H1 (cell line): Measurements from ENCODE around the gene SRR. TPM values are rescaled to one million over a fixed set of nuclear protein-coding genes. Genes with fewer than 3 reads are reported as not detected.

Experiments
- CTCF ChIA-PET: fragments of 300-600 bp; sonication (Branson Sonifier 250); formaldehyde crosslinking; loops from one replicate; lab custom pipeline; 2021; ENCODE audit not compliant: partially characterized antibody; lab: Charles Lee
- POLR2A ChIA-PET: fragments of 300-600 bp; sonication (Branson Sonifier 250); formaldehyde crosslinking; loops from one replicate; lab custom pipeline; 2021; ENCODE audit warnings: inconsistent platforms; ENCODE audit not compliant: partially characterized antibody; lab: Charles Lee
- DNase-seq, 2 experiments: peaks; one replicate each; pipeline versions ENCODE4 v3.0.0 to v3.0.0-alpha.2; 2010 to 2022; ENCODE audit warnings: low spot score in 2 of 2, low read depth in 1 of 2, mixed read lengths in 1 of 2
- FAIRE-seq: peaks from 2 replicates; lab custom pipeline; 2011; peaks lifted over from hg19 to GRCh38; lab: Jason Lieb, UNC
- H2AFZ ChIP-seq: 2 replicates; pipeline ENCODE4 v1.8.1; 2012; ENCODE audit warnings: low read length, inconsistent platforms
- H2AK5ac ChIP-seq: 2 replicates; pipeline ENCODE4 v1.6.1; 2013; ENCODE audit warnings: low read depth, low read length
- H2BK120ac ChIP-seq: replicated peaks from 2 replicates; pipeline ENCODE3; 2013; ENCODE audit warnings: low read depth, low read length, inconsistent platforms
- H2BK12ac ChIP-seq: 2 replicates; pipeline ENCODE4 v1.6.1; 2013; ENCODE audit warnings: low read depth, low read length
- H2BK15ac ChIP-seq: 2 replicates; pipeline ENCODE4 v1.6.1; 2013; ENCODE audit warnings: low read length
- H2BK20ac ChIP-seq: 2 replicates; pipeline ENCODE4 v1.6.1; 2013; ENCODE audit warnings: low read length
- H2BK5ac ChIP-seq: 2 replicates; pipeline ENCODE4 v1.6.1; 2013; ENCODE audit warnings: low read depth, low read length
- H3K14ac ChIP-seq: 2 replicates; pipeline ENCODE4 v1.6.1; 2013; ENCODE audit warnings: inconsistent platforms; ENCODE audit not compliant: insufficient read length
- H3K18ac ChIP-seq: 2 replicates; pipeline ENCODE4 v1.6.1; 2013; ENCODE audit warnings: low read length; ENCODE audit errors: extremely low read depth
- H3K23ac ChIP-seq: 2 replicates; pipeline ENCODE4 v1.6.1; 2013; ENCODE audit warnings: inconsistent platforms; ENCODE audit not compliant: insufficient read length
- H3K23me2 ChIP-seq: 2 replicates; pipeline ENCODE4 v1.6.1; 2013; ENCODE audit warnings: low read depth, low read length
- H3K27ac ChIP-seq: 2 replicates; pipeline ENCODE4 v1.6.1; 2011; ENCODE audit warnings: low read depth, low read length, inconsistent platforms
- H3K27me3 ChIP-seq, 4 experiments: replicated peaks in 1 of 4; 1 replicate in 1 of 4; 2 replicates in 3 of 4; pipeline versions ENCODE4 v1.6.1 to v1.8.1; 2011 to 2013; ENCODE audit warnings: low read length in 3 of 4, mild to moderate bottlenecking in 3 of 4, inconsistent platforms in 2 of 4, mixed read lengths in 2 of 4, moderate library complexity in 1 of 4; ENCODE audit not compliant: control insufficient read depth in 3 of 4, insufficient read depth in 3 of 4; ENCODE audit errors: extremely low read depth in 1 of 4
- H3K36me3 ChIP-seq, 4 experiments: 2 replicates each; pipeline versions ENCODE4 v1.6.1 to v1.8.1; 2011 to 2013; ENCODE audit warnings: mild to moderate bottlenecking in 4 of 4, low read length in 3 of 4, moderate library complexity in 2 of 4, control low read depth in 1 of 4, inconsistent platforms in 1 of 4; ENCODE audit not compliant: insufficient read depth in 4 of 4, control insufficient read depth in 2 of 4
- H3K4ac ChIP-seq: replicated peaks from 2 replicates; pipeline ENCODE3; 2013; ENCODE audit warnings: low read length, low read depth, mixed read lengths, inconsistent platforms; ENCODE audit not compliant: insufficient read length
- H3K4me1 ChIP-seq, 4 experiments: replicated peaks in 1 of 4; 1 replicate in 1 of 4; 2 replicates in 3 of 4; pipeline versions ENCODE4 v1.6.1 to v1.8.1; 2011 to 2013; ENCODE audit warnings: low read length in 3 of 4, inconsistent platforms in 2 of 4, mixed read lengths in 1 of 4; ENCODE audit not compliant: insufficient read depth in 4 of 4, control insufficient read depth in 3 of 4
- H3K4me2 ChIP-seq, 2 experiments: 2 replicates each; pipeline versions ENCODE4 v1.6.1 to v1.8.1; 2011 to 2013; ENCODE audit warnings: low read depth in 2 of 2, low read length in 2 of 2, control low read depth in 1 of 2, inconsistent platforms in 1 of 2, mild to moderate bottlenecking in 1 of 2; ENCODE audit not compliant: insufficient read depth in 1 of 2
- H3K4me3 ChIP-seq, 4 experiments: fragments of 200-600, 300-600 bp in 1 of 4; sonication (generic), shearing (Covaris generic), sonication (Bioruptor Twin) in 1 of 4; 2 replicates each; pipeline versions ENCODE4 v1.5.1 to v1.8.1; 2011 to 2016; ENCODE audit warnings: low read length in 4 of 4, low read depth in 3 of 4, control low read depth in 2 of 4, inconsistent platforms in 2 of 4, mild to moderate bottlenecking in 2 of 4, mixed read lengths in 1 of 4, moderate library complexity in 1 of 4; ENCODE audit not compliant: insufficient read depth in 2 of 4; ENCODE audit errors: extremely low read depth in 1 of 4
- H3K56ac ChIP-seq: replicated peaks from 2 replicates; pipeline ENCODE3; 2013; ENCODE audit warnings: low read depth, mild to moderate bottlenecking, mixed read lengths, low read length, inconsistent platforms; ENCODE audit not compliant: insufficient read length
- H3K79me1 ChIP-seq: 2 replicates; pipeline ENCODE4 v1.6.1; 2013; ENCODE audit warnings: low read depth, low read length, control low read depth
- H3K79me2 ChIP-seq, 2 experiments: 2 replicates each; pipeline versions ENCODE4 v1.6.1 to v1.8.1; 2012 to 2013; ENCODE audit warnings: low read length in 2 of 2, mild to moderate bottlenecking in 2 of 2, inconsistent platforms in 1 of 2; ENCODE audit not compliant: insufficient read depth in 2 of 2, control insufficient read depth in 1 of 2
- H3K9ac ChIP-seq, 4 experiments: replicated peaks in 1 of 4; 1 replicate in 1 of 4; 2 replicates in 3 of 4; pipeline versions ENCODE4 v1.6.1 to v1.8.1; 2011 to 2013; ENCODE audit warnings: low read depth in 3 of 4, low read length in 3 of 4, control low read depth in 2 of 4, mild to moderate bottlenecking in 2 of 4, moderate library complexity in 2 of 4, inconsistent platforms in 1 of 4; ENCODE audit errors: extremely low read depth in 1 of 4
- H3K9me3 ChIP-seq, 2 experiments: 2 replicates each; pipeline versions ENCODE4 v1.6.1 to v1.8.1; 2012 to 2013; ENCODE audit warnings: mild to moderate bottlenecking in 2 of 2, moderate library complexity in 2 of 2, control low read depth in 1 of 2, inconsistent platforms in 1 of 2, low read depth in 1 of 2, low read length in 1 of 2, mixed read lengths in 1 of 2; ENCODE audit not compliant: insufficient read depth in 2 of 2
- H4K20me1 ChIP-seq, 2 experiments: replicated peaks in 1 of 2; 2 replicates each; pipeline versions ENCODE3 to v1.8.1; 2011 to 2013; ENCODE audit warnings: inconsistent platforms in 2 of 2, low read length in 2 of 2, mild to moderate bottlenecking in 1 of 2; ENCODE audit not compliant: insufficient read depth in 2 of 2, control insufficient read depth in 1 of 2
- H4K5ac ChIP-seq: 2 replicates; pipeline ENCODE4 v1.6.1; 2013; ENCODE audit warnings: low read length, low read depth, mixed read lengths, inconsistent platforms; ENCODE audit not compliant: insufficient read length
- H4K8ac ChIP-seq: 2 replicates; pipeline ENCODE4 v1.8.0; 2013; ENCODE audit warnings: mild to moderate bottlenecking, moderate library complexity, low read length, inconsistent platforms; ENCODE audit not compliant: insufficient read depth; ENCODE audit errors: extremely low read depth
- H4K91ac ChIP-seq: replicated peaks from 2 replicates; pipeline ENCODE3; 2013; ENCODE audit warnings: low read length, mixed read lengths, inconsistent platforms; ENCODE audit not compliant: insufficient read length
- BRCA1 ChIP-seq: IDR thresholded peaks from 2 replicates; pipeline ENCODE4 v1.6.1; 2012; ENCODE audit warnings: low read depth, low read length, improper control_type of control experiment
- JUN ChIP-seq: IDR thresholded peaks from 2 replicates; pipeline ENCODE4 v1.6.1; 2011; ENCODE audit warnings: low read depth, mild to moderate bottlenecking, improper control_type of control experiment, low read length
- NANOG ChIP-seq: IDR thresholded peaks from 2 replicates; pipeline ENCODE4 v1.6.1; 2011; ENCODE audit warnings: low read length, low read depth, mild to moderate bottlenecking, inconsistent platforms; ENCODE audit not compliant: insufficient read depth, poor library complexity, severe bottlenecking
- NRF1 ChIP-seq: IDR thresholded peaks from 2 replicates; pipeline ENCODE4 v1.6.1; 2011; ENCODE audit warnings: mild to moderate bottlenecking, low read depth, low read length, improper control_type of control experiment
- PHF8 ChIP-seq: fragments of 200-600 bp; sonication (generic); conservative IDR thresholded peaks from 2 replicates; pipeline ENCODE4 v1.7.1; 2012; ENCODE audit warnings: low read depth, mild to moderate bottlenecking, inconsistent platforms, low read length, moderate library complexity
- POLR2A ChIP-seq, 2 experiments: IDR thresholded peaks; 1 replicate in 1 of 2; 2 replicates in 1 of 2; pipeline ENCODE4 v1.6.1; 2011; ENCODE audit warnings: low read depth in 2 of 2, low read length in 2 of 2, mild to moderate bottlenecking in 2 of 2; ENCODE audit errors: control extremely low read depth in 1 of 2
- TAF7 ChIP-seq: optimal IDR thresholded peaks from 2 replicates; pipeline ENCODE3; 2011; ENCODE audit warnings: low read depth, mild to moderate bottlenecking, inconsistent platforms, low read length, moderate library complexity, borderline replicate concordance
- USF2 ChIP-seq: IDR thresholded peaks from 2 replicates; pipeline ENCODE4 v1.6.1; 2011; ENCODE audit warnings: low read length, improper control_type of control experiment
- WGBS, 2 experiments: shearing (Covaris generic) in 1 of 2; methylation state at CpG; one replicate each; pipeline versions ENCODE4 v1.1.6 to v1.1.7; 2013 to 2015; ENCODE audit warnings: low lambda C conversion rate in 2 of 2, mixed read lengths in 2 of 2, inconsistent platforms in 1 of 2, low coverage in 1 of 2, missing lambda C conversion rate in 1 of 2; ENCODE audit not compliant: insufficient replicate concordance in 2 of 2, insufficient coverage in 1 of 2, insufficient read length in 1 of 2; ENCODE audit errors: extremely low coverage in 1 of 2, missing lambda C conversion rate in 1 of 2; 5-methylcytosine and 5-hydroxymethylcytosine counted together
- polyA plus RNA-seq, 7 experiments: library from polyadenylated mRNA; depleted of rRNA in 3 of 7; stranded (reverse) in 5 of 7; unstranded in 2 of 7; fragments of >200 nt in 5 of 7; fragments of 200-250 nt in 2 of 7; gene quantifications; 1 replicate in 5 of 7; 2 replicates in 1 of 7; 4 replicates in 1 of 7; pipeline versions ENCODE4 v1.2.1 to v1.2.3, GENCODE V29; 2011 to 2013; ENCODE audit warnings: missing spikeins in 2 of 7, mixed read lengths in 2 of 7
- total RNA-seq: library from RNA; stranded (reverse); fragmentation: NEBNext Ultra II Directional; extraction: Animal tissue kit (Norgen Biotek cat#: 25700); gene quantifications from 2 replicates; pipeline ENCODE4 v1.2.1, GENCODE V29; 2021

Gene SRR
- total and polyA plus RNA-seq, 2 of the 8 experiments (the other 6 are each of a cell fraction or from before 2014, with no cell fraction given), result 3.6 to 4.5 TPM

- Histone ChIP-seq H2AFZ (no peak overlapping the region), H3K4me3 (no peak overlapping the region), H2BK120ac (no peak overlapping the region), H2BK12ac (no peak overlapping the region), H2BK15ac (no peak overlapping the region), H3K23ac (no peak overlapping the region), H3K9ac (no peak overlapping the region), H3K9me3 (no peaks in the 10 kb centered on the region), H3K27ac (no peak overlapping the region), H2BK5ac (no peak overlapping the region), H4K91ac (no peak overlapping the region), H3K4ac (no peak overlapping the region), H3K14ac (no peak overlapping the region), H3K36me3 (peaks cover 0 to 16% (median 5%) of the 10 kb centered on the region in 4 experiments; a peak in 4 of 8 replicates), H4K8ac (no peak overlapping the region), H2BK20ac (no peak overlapping the region), H3K18ac (no peak overlapping the region), H3K27me3 (no peaks in the 10 kb centered on the region), H3K79me1 (no peaks in the 10 kb centered on the region), H3K4me1 (peaks cover 0 to 12% (median 5%) of the 10 kb centered on the region in 4 experiments; a peak in 4 of 7 replicates), H4K20me1 (peaks cover 2 to 5% of the 10 kb centered on the region in 2 experiments), H3K56ac (no peak overlapping the region), H3K23me2 (no peaks in the 10 kb centered on the region), H3K4me2 (no peak overlapping the region), H4K5ac (no peak overlapping the region), H3K79me2 (no peaks in the 10 kb centered on the region), H2AK5ac (0 out of 2 replicates have a peak overlapping the region, but pooled peaks have one; percentile 57)
- POLR2A ChIA-PET, result interaction anchor here (0.9 to 5.7 kb wide), 10 partner anchors 8 to 342 kb away, joined by 3 to 34 read pairs (median 4); partner anchors contain the start of genes SGSM2 and TSR1
- 84% methylated on average over 5 of the region's 5 CpGs; no CpG with 5 or more reads in 1 of the 2 experiments for WGBS, 2 experiments
- no peak for FAIRE-seq
- CTCF ChIA-PET, result interaction anchor here (0.6 to 13.4 kb wide), 21 partner anchors 8 to 1545 kb away, joined by 3 to 209 read pairs (median 4); no protein-coding TSS in a partner anchor
- TF ChIP-seq TAF7 (no peak), POLR2A (IDR thresholded peaks at IDR 0.05; ENCODE audit: control extremely low read depth in 1 of 2, low read depth in 2 of 2, low read length in 2 of 2) (no peak), PHF8 (no peak), USF2 (no peak), JUN (no peak), NRF1 (no peak), NANOG (no peak), BRCA1 (no peak)
- DNase-seq, result no peak
Measured at GRCh38 chr17:2369039-2369438, 65.3 kb downstream of the SRR start.
